Neuron (in vitro differentiated cells): ENCODE data around the gene OGFR.

ENCODE experiments used
- H2AFZ ChIP-seq: one replicate; pipeline ENCODE4 v1.6.1; 2013; ENCODE audit warnings: low read depth, mild to moderate bottlenecking, inconsistent platforms, low read length, moderate library complexity
- H3K27me3 ChIP-seq: one replicate; pipeline ENCODE4 v1.6.1; 2013; ENCODE audit warnings: low read length; ENCODE audit not compliant: insufficient read depth
- H3K36me3 ChIP-seq: one replicate; pipeline ENCODE4 v1.6.1; 2013; ENCODE audit warnings: low read length; ENCODE audit not compliant: insufficient read depth
- H3K4me1 ChIP-seq: one replicate; pipeline ENCODE4 v1.6.1; 2013; ENCODE audit warnings: low read length; ENCODE audit not compliant: insufficient read depth
- H3K4me3 ChIP-seq: 2 replicates; pipeline ENCODE4 v1.5.1; 2013; ENCODE audit warnings: mild to moderate bottlenecking, low read length, moderate library complexity
- H3K9me3 ChIP-seq: one replicate; pipeline ENCODE4 v1.6.1; 2013; ENCODE audit warnings: low read length

Gene OGFR

GRCh38 chr20:62828511-62829230 is 24.0 kb downstream of the OGFR start:
- no peaks in the 10 kb centered on the region for H3K27me3 ChIP-seq
- no peaks in the 10 kb centered on the region for H3K9me3 ChIP-seq
- no peaks in the 10 kb centered on the region for H3K36me3 ChIP-seq
- H2AFZ ChIP-seq: no peak overlapping the region
- no peak overlapping the region for H3K4me3 ChIP-seq
- peaks cover 22% of the 10 kb centered on the region for H3K4me1 ChIP-seq

- Histone ChIP-seq H3K9me3 (no peaks in the 10 kb centered on the region), H2AFZ (no peak overlapping the region), H3K4me1 (peaks cover 13% of the 10 kb centered on the region), H3K4me3 (no peak overlapping the region), H3K36me3 (no peaks in the 10 kb centered on the region), H3K27me3 (no peaks in the 10 kb centered on the region)
Observed at GRCh38 chr20:62829231-62830230, 24.9 kb downstream of the OGFR start.

GRCh38 chr20:62830251-62830650 is 25.6 kb downstream of the OGFR start:
- H3K36me3 ChIP-seq: no peaks in the 10 kb centered on the region
- H3K4me1 ChIP-seq: peaks cover 11% of the 10 kb centered on the region
- H3K4me3 ChIP-seq: no peak overlapping the region
- H2AFZ ChIP-seq: no peak overlapping the region
- H3K27me3 ChIP-seq: no peaks in the 10 kb centered on the region
- H3K9me3 ChIP-seq: no peaks in the 10 kb centered on the region

GRCh38 chr20:62830821-62831220 is 26.2 kb downstream of the OGFR start:
- Histone ChIP-seq H3K4me1 (peaks cover 11% of the 10 kb centered on the region), H3K36me3 (no peaks in the 10 kb centered on the region), H3K27me3 (no peaks in the 10 kb centered on the region), H3K9me3 (no peaks in the 10 kb centered on the region), H2AFZ (no peak overlapping the region), H3K4me3 (no peak overlapping the region)

DNA sequence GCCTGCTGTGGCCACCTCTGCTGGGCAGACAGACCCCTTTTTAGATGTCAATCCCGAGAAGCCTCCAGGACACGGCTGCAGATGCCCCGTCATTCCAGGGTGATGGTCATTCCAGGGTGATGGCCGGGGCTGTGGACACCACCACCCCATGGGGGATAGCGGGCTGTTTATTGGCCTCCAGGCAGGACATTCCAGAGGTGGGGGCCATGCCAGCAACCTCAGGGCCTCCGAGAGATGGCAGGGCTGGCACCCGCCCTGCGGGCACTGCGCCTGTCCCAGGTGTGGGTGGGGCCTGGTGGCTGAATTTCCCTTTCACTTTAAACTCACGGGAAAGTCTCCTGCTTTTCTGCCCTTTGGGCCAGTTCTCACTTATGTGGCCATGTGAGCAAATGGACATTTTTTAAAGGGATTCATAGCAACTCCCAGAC is 26.7 kb downstream of the OGFR start:
- Histone ChIP-seq H3K27me3 (no peaks in the 10 kb centered on the region), H3K4me3 (no peak overlapping the region), H2AFZ (no peak overlapping the region), H3K36me3 (no peaks in the 10 kb centered on the region), H3K4me1 (peaks cover 11% of the 10 kb centered on the region), H3K9me3 (no peaks in the 10 kb centered on the region)

GRCh38 chr20:62831854-62832211 is 27.2 kb downstream of the OGFR start:
- Histone ChIP-seq H3K4me3 (no peak overlapping the region), H3K9me3 (no peaks in the 10 kb centered on the region), H2AFZ (no peak overlapping the region), H3K4me1 (peaks cover 11% of the 10 kb centered on the region), H3K36me3 (no peaks in the 10 kb centered on the region), H3K27me3 (no peaks in the 10 kb centered on the region)

DNA sequence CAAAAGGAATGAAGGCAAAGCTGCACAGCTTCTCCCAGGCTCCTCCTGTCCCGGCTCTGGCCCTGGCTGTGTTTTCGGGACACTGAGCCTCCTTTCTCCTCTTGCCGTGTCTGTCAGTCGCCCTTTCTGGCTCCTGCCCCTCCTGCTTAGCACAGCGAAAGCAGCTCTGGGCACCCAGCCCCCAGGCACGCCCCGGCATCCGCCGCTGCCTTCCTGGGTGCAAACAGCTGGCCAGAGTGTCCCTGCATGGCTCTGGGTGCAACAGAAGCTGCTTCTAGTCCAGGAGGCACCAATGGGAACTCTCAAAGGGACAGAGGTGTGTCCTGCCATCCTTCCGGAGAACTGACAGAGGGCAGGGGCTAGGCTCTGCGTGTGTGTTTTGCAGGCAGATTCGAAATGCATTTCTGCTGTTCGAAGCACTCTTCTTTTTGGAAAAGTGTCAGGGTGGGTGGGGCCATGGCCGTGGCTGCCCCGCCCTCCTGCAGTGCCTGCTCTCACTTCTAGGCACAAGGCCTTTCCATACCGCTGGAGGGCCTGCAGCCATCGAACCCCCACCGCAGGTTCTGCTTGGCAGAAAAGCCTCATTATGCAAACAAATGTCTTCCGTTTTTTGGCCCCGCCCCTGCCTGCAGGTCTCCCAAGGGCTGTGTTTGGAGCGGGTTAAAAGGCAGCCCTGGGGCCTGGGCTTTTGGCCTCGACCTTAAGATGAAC is 27.7 kb downstream of the OGFR start:
- Histone ChIP-seq H3K4me1 (peaks cover 11% of the 10 kb centered on the region), H3K27me3 (no peaks in the 10 kb centered on the region), H3K36me3 (no peaks in the 10 kb centered on the region), H3K4me3 (no peak overlapping the region), H2AFZ (no peak overlapping the region), H3K9me3 (no peaks in the 10 kb centered on the region)

GRCh38 chr20:62832951-62833391 is 28.3 kb downstream of the OGFR start:
- H2AFZ ChIP-seq: no peak overlapping the region
- no peaks in the 10 kb centered on the region for H3K27me3 ChIP-seq
- no peaks in the 10 kb centered on the region for H3K9me3 ChIP-seq
- no peaks in the 10 kb centered on the region for H3K36me3 ChIP-seq
- peaks cover 11% of the 10 kb centered on the region for H3K4me1 ChIP-seq
- no peak overlapping the region for H3K4me3 ChIP-seq

- no peaks in the 10 kb centered on the region for H3K9me3 ChIP-seq
- H3K36me3 ChIP-seq: no peaks in the 10 kb centered on the region
- H3K27me3 ChIP-seq: no peaks in the 10 kb centered on the region
- H3K4me1 ChIP-seq: peaks cover 11% of the 10 kb centered on the region
- no peak overlapping the region for H2AFZ ChIP-seq
- H3K4me3 ChIP-seq: no peak overlapping the region
Observed at GRCh38 chr20:62834967-62835730, 30.5 kb downstream of the OGFR start.

DNA sequence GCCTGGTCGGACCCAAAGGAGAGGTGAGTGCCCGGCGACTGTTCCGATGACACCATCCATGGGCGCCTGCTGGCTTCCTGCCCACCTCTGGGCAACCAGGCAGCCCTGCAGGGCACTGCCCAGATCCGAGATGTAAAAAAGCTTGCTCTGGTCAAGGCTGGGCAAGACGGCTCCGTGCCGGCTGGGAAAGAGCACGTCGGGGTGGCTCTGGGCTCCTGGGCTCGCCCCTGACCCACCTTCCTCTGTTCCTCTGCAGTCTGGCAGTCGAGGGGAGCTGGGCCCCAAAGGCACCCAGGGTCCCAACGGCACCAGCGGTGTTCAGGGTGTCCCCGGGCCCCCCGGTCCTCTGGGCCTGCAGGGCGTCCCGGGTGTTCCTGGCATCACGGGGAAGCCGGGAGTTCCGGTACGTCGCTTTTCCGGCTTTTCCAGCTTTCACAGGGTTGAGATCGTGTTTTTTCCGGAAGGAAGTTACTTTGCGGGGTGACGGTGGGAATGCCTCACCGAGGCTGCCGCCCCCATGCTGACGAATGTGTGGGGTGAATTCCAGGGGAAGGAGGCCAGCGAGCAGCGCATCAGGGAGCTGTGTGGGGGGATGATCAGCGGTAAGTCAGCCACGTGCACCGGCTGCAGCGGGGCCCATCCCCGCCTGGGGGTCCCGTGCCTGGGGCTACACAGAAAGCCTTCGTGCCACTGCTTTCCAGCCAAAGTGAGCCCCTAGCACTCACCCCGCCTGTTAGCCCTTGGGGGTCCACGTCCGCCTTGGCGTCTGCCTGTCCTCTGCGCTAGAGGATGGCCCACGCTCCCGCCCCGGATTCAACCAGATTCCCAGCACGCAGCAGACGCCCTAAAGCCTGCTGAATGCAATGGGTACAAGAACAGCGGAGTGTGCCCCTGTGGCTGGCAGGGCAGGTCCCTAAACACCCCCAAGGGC is 31.6 kb downstream of the OGFR start:
- Histone ChIP-seq H3K9me3 (no peaks in the 10 kb centered on the region), H3K27me3 (no peaks in the 10 kb centered on the region), H3K36me3 (no peaks in the 10 kb centered on the region), H2AFZ (no peak overlapping the region), H3K4me3 (no peak overlapping the region), H3K4me1 (peaks cover 10% of the 10 kb centered on the region)

DNA sequence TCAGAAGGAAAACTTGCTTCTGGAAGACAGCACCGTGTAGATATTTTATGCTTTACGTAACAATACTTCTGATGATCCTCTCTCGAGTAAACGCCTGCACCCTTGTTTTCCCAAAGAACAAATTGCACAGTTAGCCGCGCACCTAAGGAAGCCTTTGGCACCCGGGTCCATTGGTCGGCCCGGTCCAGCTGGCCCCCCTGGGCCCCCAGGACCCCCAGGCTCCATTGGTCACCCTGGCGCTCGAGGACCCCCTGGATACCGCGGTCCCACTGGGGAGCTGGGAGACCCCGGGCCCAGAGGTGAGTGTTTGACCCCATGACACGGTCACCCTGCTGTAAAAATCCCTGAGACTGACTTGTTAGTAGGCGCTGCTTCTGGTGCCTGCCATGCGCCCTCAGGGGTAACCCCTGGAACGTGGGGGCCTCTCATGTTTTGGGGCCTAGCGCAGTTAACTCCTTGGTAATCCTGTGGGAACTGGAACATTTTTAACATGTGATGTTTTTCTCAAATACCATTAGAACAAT is 32.4 kb downstream of the OGFR start:
- no peaks in the 10 kb centered on the region for H3K36me3 ChIP-seq
- H3K27me3 ChIP-seq: no peaks in the 10 kb centered on the region
- H3K4me3 ChIP-seq: no peak overlapping the region
- H3K4me1 ChIP-seq: peaks cover 1% of the 10 kb centered on the region
- no peak overlapping the region for H2AFZ ChIP-seq
- no peaks in the 10 kb centered on the region for H3K9me3 ChIP-seq
